ENCODE data around the gene PERP. TPM values are rescaled to one million over a fixed set of nuclear protein-coding genes. Genes with fewer than 3 reads are reported as not detected.
"Not testable (repeated sequence)": the region's sequence is repeated elsewhere in the genome, so short reads cannot be mapped to it uniquely, and the experiment has no call there.

PERP gene
- total and polyA plus RNA-seq, 8 donors = 13.7 to 46.6 (median 20.4) TPM

GRCh38 chr6:138142806-138143205, 35.6 kb upstream of the PERP start:
- DNase-seq (no peak), ATAC-seq (no peak), FAIRE-seq (no peak)
- no peaks in the 10 kb centered on the region for H3K4me1 ChIP-seq
- 76 to 79% methylated on average over 4 of the region's 4 CpGs for WGBS, 2 donors
- intact Hi-C loops (cut with DNase I) = no loop called here
- TF ChIP-seq CTCF (IDR thresholded peaks at IDR 0.05) = no peak
- no peak overlapping the region for H3K27ac ChIP-seq
- H3K27me3 ChIP-seq = no peaks in the 10 kb centered on the region
- no peak overlapping the region for H3K4me3 ChIP-seq
- no peaks in the 10 kb centered on the region for H3K9me3 ChIP-seq
- H3K36me3 ChIP-seq = no peaks in the 10 kb centered on the region

GRCh38 chr6:138129190-138129589, 22.0 kb upstream of the PERP start:
- WGBS, 2 donors = 84 to 92% methylated on average over 8 of the region's 8 CpGs
- no peaks in the 10 kb centered on the region for H3K27me3 ChIP-seq
- ATAC-seq = peak in 1 of 4 donors; percentile 14
- no peak for DNase-seq
- no peaks in the 10 kb centered on the region for H3K4me1 ChIP-seq
- intact Hi-C loops (cut with DNase I) = no loop called here
- no peaks in the 10 kb centered on the region for H3K36me3 ChIP-seq
- no peak overlapping the region for H3K4me3 ChIP-seq
- no peak for FAIRE-seq
- H3K9me3 ChIP-seq = no peaks in the 10 kb centered on the region
- H3K27ac ChIP-seq = no peak overlapping the region
- TF ChIP-seq CTCF (IDR thresholded peaks at IDR 0.05) = no peak

GRCh38 chr6:138128096-138128495, 20.9 kb upstream of the PERP start:
- no peak for TF ChIP-seq CTCF (IDR thresholded peaks at IDR 0.05)
- H3K27me3 ChIP-seq = no peaks in the 10 kb centered on the region
- H3K4me3 ChIP-seq = no peak overlapping the region
- H3K27ac ChIP-seq = no peak overlapping the region
- intact Hi-C loops (cut with DNase I) = no loop called here
- DNase-seq (no peak), FAIRE-seq (no peak), ATAC-seq (no peak)
- H3K4me1 ChIP-seq = no peaks in the 10 kb centered on the region
- WGBS, 2 donors = 81 to 93% methylated on average over 3 of the region's 3 CpGs
- H3K36me3 ChIP-seq = no peaks in the 10 kb centered on the region
- H3K9me3 ChIP-seq = no peaks in the 10 kb centered on the region

- 77 to 81% methylated on average over 4 of the region's 4 CpGs for WGBS, 2 donors
- ATAC-seq = no peak
- no peak for FAIRE-seq
- Histone ChIP-seq H3K27me3 (no peaks in the 10 kb centered on the region), H3K4me3 (no peak overlapping the region), H3K27ac (no peak overlapping the region), H3K9me3 (no peaks in the 10 kb centered on the region), H3K36me3 (no peaks in the 10 kb centered on the region), H3K4me1 (no peaks in the 10 kb centered on the region)
- intact Hi-C loops (cut with DNase I) = no loop called here
- no peak for TF ChIP-seq CTCF (IDR thresholded peaks at IDR 0.05)
- DNase-seq = no peak
These were observed 16.9 kb upstream of the PERP start for GRCh38 chr6:138124096-138124495.

- FAIRE-seq (no peak), ATAC-seq (no peak), DNase-seq (no peak)
- intact Hi-C loops (cut with DNase I) = loop anchor here in 2 of 3 donors (5.0 to 10.0 kb wide), 3 partner anchors 155 to 305 kb away; no protein-coding TSS in a partner anchor
- H3K4me1 ChIP-seq = no peaks in the 10 kb centered on the region
- no peak overlapping the region for H3K27ac ChIP-seq
- H3K4me3 ChIP-seq = no peak overlapping the region
- no peaks in the 10 kb centered on the region for H3K27me3 ChIP-seq
- H3K9me3 ChIP-seq = no peaks in the 10 kb centered on the region
- no peaks in the 10 kb centered on the region for H3K36me3 ChIP-seq
- TF ChIP-seq CTCF (IDR thresholded peaks at IDR 0.05) = no peak
These were observed 12.8 kb upstream of the PERP start for GRCh38 chr6:138119976-138120375.

- intact Hi-C loops (cut with DNase I) = loop anchor here in 2 of 3 donors (5.0 to 10.0 kb wide), 3 partner anchors 156 to 306 kb away; no protein-coding TSS in a partner anchor
- not testable (repeated sequence) for H3K27ac ChIP-seq, ATAC-seq, H3K4me3 ChIP-seq, H3K36me3 ChIP-seq, H3K9me3 ChIP-seq, H3K4me1 ChIP-seq, DNase-seq, FAIRE-seq, H3K27me3 ChIP-seq
- WGBS, 2 donors = 85 to 97% methylated on average over 1 of the region's 1 CpG
These were observed 12.0 kb upstream of the PERP start for GRCh38 chr6:138119229-138119628.

Measured in pancreas (tissue), 10 donors.